Endodermal cell (in vitro differentiated cells): ENCODE data around the gene AIP. TPM values are rescaled to one million over a fixed set of nuclear protein-coding genes. Genes with fewer than 3 reads are reported as not detected.

Source experiments
- DNase-seq: peaks from one replicate; pipeline ENCODE4 v3.0.0-alpha.2; 2017
- H3K27ac ChIP-seq: 2 replicates; pipeline ENCODE4 v1.5.1; 2013; ENCODE audit warnings: mild to moderate bottlenecking, low read depth, low read length, moderate library complexity
- H3K27me3 ChIP-seq: 2 replicates; pipeline ENCODE4 v1.6.1; 2013; ENCODE audit warnings: mild to moderate bottlenecking, low read length, moderate library complexity; ENCODE audit not compliant: insufficient read depth, control insufficient read depth, poor library complexity, severe bottlenecking
- H3K36me3 ChIP-seq: 2 replicates; pipeline ENCODE4 v1.7.0; 2013; ENCODE audit warnings: mild to moderate bottlenecking, low read length, moderate library complexity; ENCODE audit not compliant: control insufficient read depth, insufficient read depth
- H3K4me1 ChIP-seq: one replicate; pipeline ENCODE4 v1.7.0; 2013; ENCODE audit warnings: low read length; ENCODE audit not compliant: control insufficient read depth, insufficient read depth
- H3K4me3 ChIP-seq: 2 replicates; pipeline ENCODE4 v1.5.1; 2013; ENCODE audit warnings: mild to moderate bottlenecking, low read length, moderate library complexity
- H3K9ac ChIP-seq: 2 replicates; pipeline ENCODE4 v1.6.1; 2013; ENCODE audit warnings: mild to moderate bottlenecking, low read length, moderate library complexity; ENCODE audit not compliant: poor library complexity, severe bottlenecking; ENCODE audit errors: extremely low read depth
- H3K9me3 ChIP-seq: 2 replicates; pipeline ENCODE4 v1.6.1; 2013; ENCODE audit warnings: mild to moderate bottlenecking, low read length, moderate library complexity; ENCODE audit not compliant: control insufficient read depth
- H3K27ac Mint-ChIP-seq: 2 replicates; pipeline ENCODE4 v1.8.0; 2020; ENCODE audit warnings: mixed read lengths
- H3K27me3 Mint-ChIP-seq: 2 replicates; pipeline ENCODE4 v1.8.0; 2021; ENCODE audit warnings: mild to moderate bottlenecking, mixed read lengths; ENCODE audit not compliant: insufficient read depth
- H3K36me3 Mint-ChIP-seq: 2 replicates; pipeline ENCODE4 v1.8.0; 2020; ENCODE audit warnings: low read depth, mixed read lengths
- H3K4me1 Mint-ChIP-seq: 2 replicates; pipeline ENCODE4 v1.8.0; 2020; ENCODE audit warnings: mixed read lengths
- H3K4me3 Mint-ChIP-seq: 2 replicates; pipeline ENCODE4 v1.8.0; 2020; ENCODE audit warnings: mild to moderate bottlenecking, moderate library complexity, mixed read lengths
- H3K9me3 Mint-ChIP-seq: 2 replicates; pipeline ENCODE4 v1.8.0; 2020; ENCODE audit warnings: mild to moderate bottlenecking, mixed read lengths
- CTCF ChIP-seq: fragments of 200-600 bp; sonication (generic); conservative IDR thresholded peaks from 2 replicates; pipeline ENCODE4 v1.5.0; 2021; ENCODE audit warnings: antibody characterized with exemption, mild to moderate bottlenecking
- WGBS, 2 experiments: methylation state at CpG; one replicate each; pipeline versions ENCODE4 v1.1.5 to v1.1.7; 2013; ENCODE audit warnings: missing lambda C conversion rate in 2 of 2, mixed read lengths in 1 of 2; ENCODE audit not compliant: insufficient coverage in 1 of 2, insufficient read length in 1 of 2; 5-methylcytosine and 5-hydroxymethylcytosine counted together
- total RNA-seq, 2 donors: library from RNA; stranded (reverse); fragmentation: NEBNext Ultra II Directional in 1 of 2; extraction: Animal tissue kit (Norgen Biotek cat#: 25700) in 1 of 2; gene quantifications; 2 replicates in 1 of 2; 3 replicates in 1 of 2; pipeline ENCODE4 v1.2.1, GENCODE V29; 2021

AIP gene
- total RNA-seq, 2 donors from 2014 or later, result 27.6 to 33.8 TPM

GRCh38 chr11:67492801-67493547 is 10.1 kb downstream of the AIP start:
- peak; percentile 80 for DNase-seq
- Histone ChIP-seq H3K27ac (no peak overlapping the region), H3K27me3 (no peaks in the 10 kb centered on the region), H3K36me3 (peaks cover 11% of the 10 kb centered on the region), H3K9me3 (no peaks in the 10 kb centered on the region), H3K4me3 (no peak overlapping the region), H3K9ac (no peak overlapping the region), H3K4me1 (no peaks in the 10 kb centered on the region)
- peak; percentile 21 for TF ChIP-seq CTCF
- Mint-ChIP-seq H3K4me3 (no peak overlapping the region), H3K36me3 (peaks cover 31% of the 10 kb centered on the region), H3K27me3 (no peaks in the 10 kb centered on the region), H3K27ac (peak overlapping the region; percentile 39), H3K9me3 (no peaks in the 10 kb centered on the region), H3K4me1 (no peaks in the 10 kb centered on the region)
- WGBS, 2 experiments, result 92 to 94% methylated on average over 35 to 46 of the region's 46 CpGs

- DNase-seq, result no peak
- no peak overlapping the region for H3K4me3 ChIP-seq
- H3K4me3 Mint-ChIP-seq, result no peak overlapping the region
- H3K36me3 ChIP-seq, result peaks cover 11% of the 10 kb centered on the region
- no peak for TF ChIP-seq CTCF
- H3K4me1 Mint-ChIP-seq, result no peaks in the 10 kb centered on the region
- H3K27me3 Mint-ChIP-seq, result no peaks in the 10 kb centered on the region
- no peaks in the 10 kb centered on the region for H3K4me1 ChIP-seq
- H3K27me3 ChIP-seq, result no peaks in the 10 kb centered on the region
- H3K27ac ChIP-seq, result no peak overlapping the region
- peaks cover 29% of the 10 kb centered on the region for H3K36me3 Mint-ChIP-seq
- H3K9me3 Mint-ChIP-seq, result no peaks in the 10 kb centered on the region
- no peak overlapping the region for H3K27ac Mint-ChIP-seq
- H3K9me3 ChIP-seq, result no peaks in the 10 kb centered on the region
- 95 to 97% methylated on average over 36 to 65 of the region's 65 CpGs for WGBS, 2 experiments
- no peak overlapping the region for H3K9ac ChIP-seq
Measured at GRCh38 chr11:67493548-67494370, 10.9 kb downstream of the AIP start.

GRCh38 chr11:67494371-67495233 is 11.8 kb downstream of the AIP start:
- Histone ChIP-seq H3K36me3 (peaks cover 11% of the 10 kb centered on the region), H3K4me3 (no peak overlapping the region), H3K4me1 (no peaks in the 10 kb centered on the region), H3K27ac (no peak overlapping the region), H3K9me3 (no peaks in the 10 kb centered on the region), H3K27me3 (no peaks in the 10 kb centered on the region), H3K9ac (no peak overlapping the region)
- Mint-ChIP-seq H3K9me3 (no peaks in the 10 kb centered on the region), H3K4me3 (no peak overlapping the region), H3K27me3 (no peaks in the 10 kb centered on the region), H3K27ac (no peak overlapping the region), H3K4me1 (no peaks in the 10 kb centered on the region), H3K36me3 (peaks cover 30% of the 10 kb centered on the region)
- no peak for DNase-seq
- 96 to 99% methylated on average over 27 to 55 of the region's 59 CpGs for WGBS, 2 experiments
- no peak for TF ChIP-seq CTCF
